HepG2 (cell line): Measurements from ENCODE around the gene HSDL2. TPM values are rescaled to one million over a fixed set of nuclear protein-coding genes. Genes with fewer than 3 reads are reported as not detected.

ENCODE experiments used
- ATM ChIP-seq: fragments of 450-650 bp; IDR thresholded peaks from 2 replicates; pipeline ENCODE4 v1.7.1; 2017; ENCODE audit warnings: mild to moderate bottlenecking, borderline replicate concordance
- CENPT ChIP-seq: sonication (generic); formaldehyde crosslinking; IDR thresholded peaks from 2 replicates; pipeline ENCODE4 v1.8.0; 2022; ENCODE audit warnings: low read depth, mild to moderate bottlenecking, moderate library complexity, missing genetic modification reagents
- CTCF ChIP-seq: sonication (generic); formaldehyde crosslinking; IDR thresholded peaks from 2 replicates; pipeline ENCODE4 v1.5.0; 2020; ENCODE audit warnings: mild to moderate bottlenecking, missing genetic modification reagents, moderate library complexity
- FOSL2 ChIP-seq: sonication (generic); formaldehyde crosslinking; IDR thresholded peaks from 2 replicates; pipeline ENCODE4 v1.4.0; 2020; ENCODE audit warnings: missing genetic modification reagents
- GLI4 ChIP-seq: sonication (generic); formaldehyde crosslinking; IDR thresholded peaks from 2 replicates; pipeline ENCODE4 v1.5.1; 2020; ENCODE audit warnings: missing genetic modification reagents, mild to moderate bottlenecking, moderate library complexity, borderline replicate concordance
- HNRNPL ChIP-seq: fragments of 200-400 bp; formaldehyde crosslinking; IDR thresholded peaks from 2 replicates; pipeline ENCODE4 v1.6.1; 2017; ENCODE audit warnings: mild to moderate bottlenecking, low read depth, low read length
- MIER2 ChIP-seq: IDR thresholded peaks from 2 replicates; pipeline ENCODE4 v1.6.1; 2016; ENCODE audit warnings: missing biosample characterization, missing genetic modification reagents
- PHF5A ChIP-seq: IDR thresholded peaks from one replicate; pipeline ENCODE4 v1.6.1; 2018; ENCODE audit warnings: low read depth, missing genetic modification reagents; ENCODE audit not compliant: unreplicated experiment
- RCOR2 ChIP-seq: IDR thresholded peaks from 2 replicates; pipeline ENCODE4 v1.6.1; 2016; ENCODE audit warnings: missing biosample characterization, missing genetic modification reagents
- SAFB2 ChIP-seq: sonication (generic); formaldehyde crosslinking; IDR thresholded peaks from 2 replicates; pipeline ENCODE4 v1.5.1; 2020; ENCODE audit warnings: missing genetic modification reagents, low read depth, mild to moderate bottlenecking, borderline replicate concordance
- SNAPC2 ChIP-seq: sonication (generic); formaldehyde crosslinking; IDR thresholded peaks from 2 replicates; pipeline ENCODE4 v1.8.1; 2022; ENCODE audit warnings: mild to moderate bottlenecking, missing genetic modification reagents
- THYN1 ChIP-seq: sonication (generic); formaldehyde crosslinking; IDR thresholded peaks from 2 replicates; pipeline ENCODE4 v1.8.1; 2023; ENCODE audit warnings: low read depth, mild to moderate bottlenecking, moderate library complexity, missing genetic modification reagents, borderline replicate concordance
- ZKSCAN5 ChIP-seq: sonication (generic); formaldehyde crosslinking; IDR thresholded peaks from 2 replicates; pipeline ENCODE4 v1.5.1; 2020; ENCODE audit warnings: mild to moderate bottlenecking, missing genetic modification reagents
- ZNF501 ChIP-seq: sonication (generic); formaldehyde crosslinking; IDR thresholded peaks from 2 replicates; pipeline ENCODE4 v1.5.1; 2020; ENCODE audit warnings: mild to moderate bottlenecking, moderate library complexity, missing genetic modification reagents
- ZNF530 ChIP-seq: sonication (generic); formaldehyde crosslinking; IDR thresholded peaks from 2 replicates; pipeline ENCODE4 v1.5.0; 2020; ENCODE audit warnings: low read depth, mild to moderate bottlenecking, missing genetic modification reagents
- ZNF563 ChIP-seq: sonication (generic); formaldehyde crosslinking; IDR thresholded peaks from 2 replicates; pipeline ENCODE4 v1.8.0; 2022; ENCODE audit warnings: mild to moderate bottlenecking, moderate library complexity, missing genetic modification reagents
- ZNF614 ChIP-seq: IDR thresholded peaks from 2 replicates; pipeline ENCODE4 v1.6.1; 2018; ENCODE audit warnings: missing biosample characterization, missing genetic modification reagents, inconsistent platforms, borderline replicate concordance
- ZNF672 ChIP-seq: sonication (generic); formaldehyde crosslinking; IDR thresholded peaks from 2 replicates; pipeline ENCODE4 v1.8.1; 2022; ENCODE audit warnings: missing genetic modification reagents
- ZNF7 ChIP-seq: IDR thresholded peaks from 2 replicates; pipeline ENCODE4 v1.6.1; 2016; ENCODE audit warnings: missing biosample characterization, missing genetic modification reagents
- ZNF776 ChIP-seq: sonication (generic); formaldehyde crosslinking; IDR thresholded peaks from 2 replicates; pipeline ENCODE4 v1.4.0; 2020; ENCODE audit warnings: mild to moderate bottlenecking, missing genetic modification reagents
- polyA plus RNA-seq, 8 experiments: library from polyadenylated mRNA; depleted of rRNA in 3 of 8; stranded (reverse) in 7 of 8; unstranded in 1 of 8; fragments of >200 nt; fragmentation: Illumina TruSeq in 4 of 8; extraction: Trizol in 4 of 8; gene quantifications; 2 replicates each; pipeline versions ENCODE4 v1.2.1 to v1.2.3, GENCODE V29; 2011 to 2016; ENCODE audit warnings: low read depth in 4 of 8, missing spikeins in 1 of 8, mixed read lengths in 1 of 8; ENCODE audit not compliant: insufficient read depth in 1 of 8
- total RNA-seq, 5 experiments: library from RNA; depleted of rRNA; stranded (reverse); fragments of >200 nt; fragmentation: Illumina TruSeq; extraction: Trizol; gene quantifications; 2 replicates each; pipeline ENCODE4 v1.2.3, GENCODE V29; 2016; ENCODE audit warnings: low read depth in 1 of 5
- TF ChIP-seq, protein P1 (sequence below): sonication (generic); formaldehyde crosslinking; IDR thresholded peaks from 2 replicates; pipeline ENCODE4 v1.5.1; 2020; ENCODE audit warnings: missing genetic modification reagents, mild to moderate bottlenecking, borderline replicate concordance
- TF ChIP-seq, protein P2 (sequence below): sonication (generic); formaldehyde crosslinking; IDR thresholded peaks from 2 replicates; pipeline ENCODE4 v1.9.0; 2021; ENCODE audit warnings: missing genetic modification reagents, borderline replicate concordance
- TF ChIP-seq, protein P3 (sequence below): sonication (generic); formaldehyde crosslinking; IDR thresholded peaks from 2 replicates; pipeline ENCODE4 v1.5.0; 2020; ENCODE audit warnings: missing genetic modification reagents, mild to moderate bottlenecking, borderline replicate concordance

HSDL2 gene
- total and polyA plus RNA-seq, 2 of the 13 experiments (the other 11 are each of a cell fraction or from before 2014, with no cell fraction given), result 55.3 to 80.2 TPM

DNA sequence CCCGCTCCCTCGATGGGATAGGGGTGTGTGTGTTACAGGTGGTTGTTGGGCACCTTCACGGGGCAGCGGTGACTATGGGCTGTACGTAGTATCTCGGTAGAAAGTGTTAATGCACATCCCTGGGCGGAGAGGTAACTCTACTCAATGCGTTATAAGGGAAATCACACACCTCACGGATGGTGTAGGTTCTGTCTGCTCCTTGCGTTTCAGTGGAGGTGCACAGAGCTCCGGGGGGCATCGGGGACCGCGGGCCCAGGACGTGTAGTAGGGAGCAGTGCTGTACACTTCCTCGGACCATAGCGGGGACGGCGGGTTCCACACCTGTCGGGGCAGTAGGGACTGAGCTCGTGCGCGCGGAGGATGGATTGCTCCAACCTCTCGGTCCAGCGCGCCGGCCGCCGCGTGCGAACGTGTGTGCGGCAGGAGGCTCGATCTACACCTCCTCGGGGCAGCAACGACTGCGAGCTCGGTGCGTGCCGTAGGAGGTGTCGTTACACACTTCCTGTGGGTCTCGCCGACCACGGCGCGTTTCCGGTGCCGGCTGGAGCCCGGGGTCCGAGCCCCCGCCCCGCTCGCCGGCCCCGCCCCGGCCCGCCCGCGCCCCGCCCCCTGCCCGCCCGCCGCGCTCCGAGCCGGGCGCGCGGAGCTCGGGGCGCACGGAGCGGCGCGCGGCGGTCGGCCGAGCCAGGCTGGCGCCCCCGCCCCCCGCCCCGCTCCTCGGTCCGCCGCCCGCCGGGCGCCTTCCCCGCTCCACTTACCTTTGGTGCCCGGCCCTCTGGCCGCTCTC, 106.5 kb downstream of the HSDL2 start, which contains the start of gene KIAA1958 (continued):
- TF ChIP-seq ZKSCAN5 (CRISPR knock-in tag) (no peak), ZNF776 (CRISPR knock-in tag) (peak; percentile 96), RCOR2 (CRISPR knock-in tag) (no peak), ZNF672 (no peak), THYN1 (CRISPR knock-in tag) (no peak), SAFB2 (peak; percentile 66; the same call in 1 of the 2 replicates), FOSL2 (CRISPR knock-in tag) (peak; percentile 26; the same call in 1 of the 2 replicates), CTCF (CRISPR knock-in tag) (peak; percentile 36), ZNF7 (CRISPR knock-in tag) (no peak), ZNF563 (CRISPR knock-in tag) (peak; percentile 90), GLI4 (CRISPR knock-in tag) (no peak), CENPT (CRISPR knock-in tag) (peak; percentile 96), ZNF501 (CRISPR knock-in tag) (peak; percentile 87; the same call in 1 of the 2 replicates), ZNF530 (CRISPR knock-in tag) (peak; percentile 84; the same call in 1 of the 2 replicates), ZNF614 (CRISPR knock-in tag) (no peak; the same call in 1 of the 2 replicates), MIER2 (CRISPR knock-in tag) (no peak), ATM (no peak), SNAPC2 (CRISPR knock-in tag) (no peak), PHF5A (CRISPR knock-in tag) (no peak), HNRNPL (0 out of 2 replicates have a peak, but pooled peaks have one; percentile 27)
- TF ChIP-seq, protein P1, sequence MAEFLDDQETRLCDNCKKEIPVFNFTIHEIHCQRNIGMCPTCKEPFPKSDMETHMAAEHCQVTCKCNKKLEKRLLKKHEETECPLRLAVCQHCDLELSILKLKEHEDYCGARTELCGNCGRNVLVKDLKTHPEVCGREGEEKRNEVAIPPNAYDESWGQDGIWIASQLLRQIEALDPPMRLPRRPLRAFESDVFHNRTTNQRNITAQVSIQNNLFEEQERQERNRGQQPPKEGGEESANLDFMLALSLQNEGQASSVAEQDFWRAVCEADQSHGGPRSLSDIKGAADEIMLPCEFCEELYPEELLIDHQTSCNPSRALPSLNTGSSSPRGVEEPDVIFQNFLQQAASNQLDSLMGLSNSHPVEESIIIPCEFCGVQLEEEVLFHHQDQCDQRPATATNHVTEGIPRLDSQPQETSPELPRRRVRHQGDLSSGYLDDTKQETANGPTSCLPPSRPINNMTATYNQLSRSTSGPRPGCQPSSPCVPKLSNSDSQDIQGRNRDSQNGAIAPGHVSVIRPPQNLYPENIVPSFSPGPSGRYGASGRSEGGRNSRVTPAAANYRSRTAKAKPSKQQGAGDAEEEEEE (CRISPR knock-in tag), result peak; percentile 95; the same call in 1 of the 2 replicates
- TF ChIP-seq, protein P2, sequence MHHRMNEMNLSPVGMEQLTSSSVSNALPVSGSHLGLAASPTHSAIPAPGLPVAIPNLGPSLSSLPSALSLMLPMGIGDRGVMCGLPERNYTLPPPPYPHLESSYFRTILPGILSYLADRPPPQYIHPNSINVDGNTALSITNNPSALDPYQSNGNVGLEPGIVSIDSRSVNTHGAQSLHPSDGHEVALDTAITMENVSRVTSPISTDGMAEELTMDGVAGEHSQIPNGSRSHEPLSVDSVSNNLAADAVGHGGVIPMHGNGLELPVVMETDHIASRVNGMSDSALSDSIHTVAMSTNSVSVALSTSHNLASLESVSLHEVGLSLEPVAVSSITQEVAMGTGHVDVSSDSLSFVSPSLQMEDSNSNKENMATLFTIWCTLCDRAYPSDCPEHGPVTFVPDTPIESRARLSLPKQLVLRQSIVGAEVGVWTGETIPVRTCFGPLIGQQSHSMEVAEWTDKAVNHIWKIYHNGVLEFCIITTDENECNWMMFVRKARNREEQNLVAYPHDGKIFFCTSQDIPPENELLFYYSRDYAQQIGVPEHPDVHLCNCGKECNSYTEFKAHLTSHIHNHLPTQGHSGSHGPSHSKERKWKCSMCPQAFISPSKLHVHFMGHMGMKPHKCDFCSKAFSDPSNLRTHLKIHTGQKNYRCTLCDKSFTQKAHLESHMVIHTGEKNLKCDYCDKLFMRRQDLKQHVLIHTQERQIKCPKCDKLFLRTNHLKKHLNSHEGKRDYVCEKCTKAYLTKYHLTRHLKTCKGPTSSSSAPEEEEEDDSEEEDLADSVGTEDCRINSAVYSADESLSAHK (CRISPR knock-in tag), result no peak
- TF ChIP-seq, protein P3, sequence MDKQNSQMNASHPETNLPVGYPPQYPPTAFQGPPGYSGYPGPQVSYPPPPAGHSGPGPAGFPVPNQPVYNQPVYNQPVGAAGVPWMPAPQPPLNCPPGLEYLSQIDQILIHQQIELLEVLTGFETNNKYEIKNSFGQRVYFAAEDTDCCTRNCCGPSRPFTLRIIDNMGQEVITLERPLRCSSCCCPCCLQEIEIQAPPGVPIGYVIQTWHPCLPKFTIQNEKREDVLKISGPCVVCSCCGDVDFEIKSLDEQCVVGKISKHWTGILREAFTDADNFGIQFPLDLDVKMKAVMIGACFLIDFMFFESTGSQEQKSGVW (CRISPR knock-in tag), result no peak
